GM21528 (cell line): Measurements from ENCODE around the gene ODAM.
"Not testable (repeated sequence)": the region's sequence is repeated elsewhere in the genome, so short reads cannot be mapped to it uniquely, and the experiment has no call there.

Experiments used
- ATAC-seq: cut with Tn5 transposase; IDR thresholded peaks from one replicate; pipeline ENCODE4 v1.9.1; 2021; ENCODE audit warnings: mild to moderate bottlenecking, moderate library complexity; ENCODE audit not compliant: unreplicated experiment, low FRiP score

ODAM gene, protein sequence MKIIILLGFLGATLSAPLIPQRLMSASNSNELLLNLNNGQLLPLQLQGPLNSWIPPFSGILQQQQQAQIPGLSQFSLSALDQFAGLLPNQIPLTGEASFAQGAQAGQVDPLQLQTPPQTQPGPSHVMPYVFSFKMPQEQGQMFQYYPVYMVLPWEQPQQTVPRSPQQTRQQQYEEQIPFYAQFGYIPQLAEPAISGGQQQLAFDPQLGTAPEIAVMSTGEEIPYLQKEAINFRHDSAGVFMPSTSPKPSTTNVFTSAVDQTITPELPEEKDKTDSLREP

DNA sequence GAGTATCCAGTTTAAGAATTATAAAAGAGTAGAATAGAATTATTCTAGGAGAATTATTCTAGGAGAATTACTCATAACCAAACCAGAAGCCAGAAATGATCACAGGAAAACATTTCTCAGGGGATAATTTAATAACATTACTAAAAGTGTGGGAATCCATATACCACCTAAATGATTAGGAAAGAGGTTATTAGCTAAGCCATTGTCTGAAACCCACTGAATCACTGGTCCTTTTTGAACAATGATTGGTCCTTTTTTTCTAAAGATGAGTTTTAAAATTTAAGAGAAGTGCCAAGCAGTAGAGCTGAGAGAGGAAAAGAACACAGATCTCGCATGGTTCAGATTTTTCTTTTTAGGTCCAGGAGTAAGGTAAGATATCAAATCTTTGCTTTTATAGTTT lies at the start of gene ODAM:
Gene ODAM, plus strand, starts transcription at position 301 of the 400 bp plus-strand sequence. CDS start 819 bp downstream, outside the sequence.
- no peak for ATAC-seq

DNA sequence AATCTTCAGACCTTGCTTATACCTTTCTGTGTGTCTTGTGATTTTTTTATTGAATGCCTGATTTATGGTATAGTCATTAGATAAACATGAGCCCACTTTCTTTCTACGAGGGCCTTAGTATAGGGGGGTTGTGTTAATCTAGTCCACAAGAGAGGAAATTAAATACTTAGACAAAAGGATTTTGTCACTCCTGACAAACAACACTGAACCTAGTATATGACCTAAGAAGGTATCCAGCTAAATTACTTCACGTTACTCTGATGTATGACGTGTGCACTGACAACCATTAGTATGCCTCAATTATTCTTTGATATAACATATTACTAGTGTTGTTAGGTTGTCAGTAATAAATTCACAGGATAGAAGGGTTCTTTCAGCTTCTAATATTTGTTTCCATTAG lies 44.3 kb upstream of the ODAM start:
- ATAC-seq = no peak

DNA sequence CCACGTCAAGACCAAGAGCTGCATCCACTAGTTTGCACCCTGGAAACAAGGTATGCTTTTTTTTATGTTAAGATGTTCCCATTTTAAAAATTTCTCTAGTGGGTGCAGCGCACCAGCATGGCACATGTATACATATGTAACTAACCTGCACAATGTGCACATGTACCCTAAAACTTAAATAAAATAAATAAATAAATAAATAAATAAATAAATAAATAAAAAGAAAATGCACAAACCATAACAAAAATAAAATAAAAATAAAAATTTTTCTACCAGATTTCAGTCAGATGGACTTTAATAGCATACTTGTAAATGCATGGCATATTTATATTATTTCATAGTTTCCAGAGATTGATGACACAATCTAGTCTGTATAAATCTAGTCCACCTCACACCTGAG lies 43.4 kb upstream of the ODAM start:
- no peak for ATAC-seq

DNA sequence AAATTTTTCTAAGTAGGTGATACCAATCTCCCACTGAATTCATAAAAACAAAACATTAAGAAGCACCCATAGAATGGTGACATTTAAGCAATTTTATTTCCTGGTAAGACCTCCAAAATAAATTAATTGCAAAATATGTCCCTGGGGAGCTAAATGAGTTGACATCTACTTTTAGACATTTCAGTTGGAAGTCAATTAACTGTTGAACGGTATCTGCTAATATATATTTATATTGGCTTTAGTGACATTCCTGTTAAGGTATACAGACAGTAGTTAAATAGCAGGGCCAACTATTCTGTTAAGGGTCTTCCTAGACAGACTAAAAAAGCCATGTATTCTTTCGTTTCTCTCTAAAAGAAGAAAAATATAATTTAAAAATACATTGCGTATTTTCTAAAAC lies 41.6 kb upstream of the ODAM start, which contains the start of gene PRR27:
Gene PRR27, plus strand, starts transcription at position 301 of the 400 bp plus-strand sequence. CDS start 139 bp downstream, outside the sequence.
- no peak for ATAC-seq

DNA sequence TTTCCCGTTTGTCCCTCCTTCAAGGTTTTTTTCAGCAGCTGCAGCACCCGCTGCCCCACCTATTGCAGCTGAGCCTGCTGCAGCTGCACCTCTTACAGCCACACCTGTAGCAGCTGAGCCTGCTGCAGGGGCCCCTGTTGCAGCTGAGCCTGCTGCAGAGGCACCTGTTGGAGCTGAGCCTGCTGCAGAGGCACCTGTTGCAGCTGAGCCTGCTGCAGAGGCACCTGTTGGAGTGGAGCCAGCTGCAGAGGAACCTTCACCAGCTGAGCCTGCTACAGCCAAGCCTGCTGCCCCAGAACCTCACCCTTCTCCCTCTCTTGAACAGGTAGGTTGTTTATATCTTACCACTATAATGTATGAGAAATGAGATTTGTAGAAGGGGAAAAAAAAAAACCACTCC lies 36.9 kb upstream of the ODAM start:
- no peak for ATAC-seq

DNA sequence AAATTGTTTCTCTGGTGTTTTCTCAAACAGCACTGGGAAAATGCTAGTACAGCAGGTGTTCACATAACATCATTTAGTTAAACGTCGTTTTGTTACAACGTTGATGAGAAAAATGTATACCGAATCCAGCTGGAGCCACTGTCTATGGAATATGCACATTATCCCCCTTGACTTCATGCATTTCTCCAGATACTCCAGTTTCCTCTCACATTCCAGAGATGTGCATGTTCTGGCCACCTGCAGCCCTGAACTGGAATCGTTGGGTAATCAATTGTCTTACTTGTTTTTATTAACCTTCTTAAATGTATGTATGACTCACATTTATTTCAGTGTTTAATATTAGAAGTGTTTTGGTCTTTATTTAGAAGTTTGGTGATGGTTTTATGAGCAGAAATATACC lies 18.4 kb upstream of the ODAM start:
- ATAC-seq = no peak

DNA sequence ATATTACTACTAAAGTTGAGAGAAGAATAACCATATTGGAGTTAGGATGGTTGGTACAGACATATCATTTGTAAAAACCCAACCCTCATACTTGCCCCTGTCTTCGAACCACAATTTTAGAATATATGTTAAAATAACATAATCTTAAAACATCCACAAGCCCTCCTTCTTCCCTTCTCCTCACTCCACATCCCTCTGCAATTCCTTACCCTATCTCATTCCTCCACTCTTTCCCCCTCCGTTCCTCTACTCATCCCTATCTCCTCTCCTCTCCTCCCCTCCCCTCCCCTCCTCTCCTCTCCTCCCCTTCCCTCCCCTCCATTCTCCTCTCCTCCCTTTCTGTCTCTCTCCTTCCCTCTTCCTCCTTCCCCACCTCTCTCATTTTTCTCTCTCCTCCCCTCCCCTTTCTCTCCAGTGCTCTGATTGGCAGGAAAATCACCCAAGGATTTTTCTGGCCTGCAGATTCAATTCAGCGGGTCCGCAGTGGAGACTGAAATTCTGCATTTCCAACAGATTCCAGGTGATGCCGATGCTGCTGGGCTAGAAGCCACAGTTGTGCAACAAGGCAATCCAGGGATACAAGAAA lies 17.4 kb upstream of the ODAM start:
- ATAC-seq = no peak

DNA sequence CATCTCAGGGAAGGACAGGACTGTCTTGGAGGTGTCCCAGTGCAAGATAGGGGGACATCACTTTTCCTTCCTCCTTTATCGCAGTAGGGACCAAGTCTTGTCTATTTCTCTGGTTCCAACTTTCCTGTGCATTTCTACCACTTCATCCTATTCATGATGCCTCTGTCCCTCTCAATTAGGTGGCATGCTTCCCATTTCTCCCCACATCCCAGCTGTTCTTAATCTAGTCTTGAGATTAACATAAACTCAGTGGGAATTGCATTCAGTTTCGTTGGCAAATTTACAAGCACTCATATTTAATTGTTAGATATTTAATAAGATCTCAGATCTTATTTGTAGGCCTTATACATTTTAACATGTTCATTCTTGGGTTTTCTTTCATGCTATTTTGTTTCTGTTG lies 15.7 kb upstream of the ODAM start:
- no peak for ATAC-seq

DNA sequence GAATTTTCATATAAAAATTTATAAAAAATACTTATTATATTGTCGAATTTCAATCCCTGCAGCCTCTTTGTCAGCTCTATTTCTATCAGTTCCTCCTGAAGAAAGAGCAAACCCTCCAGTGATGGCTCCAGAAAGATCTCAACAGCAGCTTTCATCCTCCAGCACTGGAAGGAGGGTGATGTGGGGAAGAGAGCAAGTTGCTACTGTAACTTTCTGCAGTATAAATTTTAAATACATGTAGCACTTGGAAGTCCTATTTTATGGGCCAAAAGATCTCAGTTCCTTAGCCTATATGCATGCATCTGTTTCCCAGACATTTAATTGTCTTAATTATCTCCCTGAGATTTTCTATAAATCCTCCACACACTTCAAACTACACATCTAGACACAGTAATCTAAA lies 13.7 kb upstream of the ODAM start:
- ATAC-seq = no peak

DNA sequence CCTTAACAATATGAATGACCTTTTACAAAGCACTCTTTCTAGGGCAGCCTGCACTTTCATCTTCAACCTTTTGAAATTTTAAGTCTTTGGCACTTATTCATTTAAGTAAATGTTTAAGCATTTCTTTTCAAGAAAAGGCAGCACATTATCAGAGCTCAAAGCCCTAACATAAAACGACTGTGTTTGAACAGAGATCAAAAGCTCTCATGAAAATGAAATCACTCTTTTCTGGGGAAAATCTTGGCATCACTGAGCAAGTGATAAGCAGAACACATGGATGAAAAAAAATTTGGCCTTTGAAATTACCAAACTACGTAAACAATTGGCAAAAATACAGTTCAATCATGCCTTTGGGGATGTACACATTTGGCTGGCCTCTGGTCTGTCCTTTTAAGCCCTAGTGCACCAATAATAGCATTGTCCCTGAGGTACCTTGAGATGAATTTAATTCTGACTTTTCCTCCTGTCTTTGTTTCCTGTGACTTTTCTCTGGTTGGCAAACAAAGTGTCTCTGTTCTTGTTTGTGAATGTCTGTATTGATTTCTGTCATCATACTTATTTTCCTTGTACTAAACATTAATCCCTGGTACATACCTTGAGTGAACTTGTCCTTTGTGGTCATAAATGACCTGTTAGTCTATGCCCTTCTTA lies 12.9 kb upstream of the ODAM start:
- ATAC-seq = no peak

DNA sequence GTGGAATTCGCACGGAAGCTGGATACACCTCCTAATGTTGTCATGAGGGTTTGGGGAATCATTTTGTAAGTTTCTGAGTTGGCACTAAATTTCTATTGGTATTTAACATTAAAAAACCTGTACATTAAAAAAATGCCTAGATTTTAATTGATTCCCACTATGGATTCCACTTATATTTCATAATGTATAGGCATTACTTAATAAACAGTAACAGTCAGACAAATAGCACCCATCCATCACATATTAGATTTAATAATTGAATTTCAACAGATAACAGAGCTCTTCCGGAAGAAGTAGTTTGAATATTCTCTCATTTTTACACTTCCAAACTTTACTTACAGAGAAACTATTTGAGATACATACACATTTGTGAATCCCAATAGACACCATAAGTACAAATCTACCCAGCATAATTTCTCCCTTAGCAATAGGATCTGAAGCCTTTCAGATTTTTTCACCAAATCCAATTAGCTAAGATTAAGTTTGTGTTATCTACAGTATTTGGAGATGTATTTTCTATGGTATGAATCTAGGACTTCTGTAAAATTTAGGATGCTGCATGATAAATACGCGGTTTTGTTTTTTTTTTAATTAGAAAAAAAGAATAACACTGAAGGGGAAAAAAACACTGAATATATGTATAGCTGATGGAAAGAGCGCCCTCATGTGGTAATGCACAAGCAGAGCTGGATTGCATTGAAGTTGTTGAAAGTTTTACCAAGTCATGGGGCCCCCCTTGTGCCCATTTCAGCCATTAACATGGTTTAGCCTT lies 12.2 kb upstream of the ODAM start:
- ATAC-seq = peak; percentile 86

DNA sequence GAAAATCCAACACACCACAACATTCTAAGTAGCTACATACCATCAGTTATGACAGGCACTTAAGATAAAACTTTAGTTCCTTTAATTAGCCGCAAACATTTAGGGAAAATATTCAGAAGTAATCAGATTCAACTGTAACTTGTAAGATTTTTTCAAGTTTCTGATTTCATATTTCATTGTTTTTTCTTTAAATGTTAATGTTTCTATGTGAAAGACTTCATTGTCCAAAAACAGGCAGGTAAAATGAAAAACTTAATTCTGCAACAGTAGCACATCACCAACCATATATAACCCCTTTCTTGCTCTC lies 11.6 kb upstream of the ODAM start:
- ATAC-seq = no peak

DNA sequence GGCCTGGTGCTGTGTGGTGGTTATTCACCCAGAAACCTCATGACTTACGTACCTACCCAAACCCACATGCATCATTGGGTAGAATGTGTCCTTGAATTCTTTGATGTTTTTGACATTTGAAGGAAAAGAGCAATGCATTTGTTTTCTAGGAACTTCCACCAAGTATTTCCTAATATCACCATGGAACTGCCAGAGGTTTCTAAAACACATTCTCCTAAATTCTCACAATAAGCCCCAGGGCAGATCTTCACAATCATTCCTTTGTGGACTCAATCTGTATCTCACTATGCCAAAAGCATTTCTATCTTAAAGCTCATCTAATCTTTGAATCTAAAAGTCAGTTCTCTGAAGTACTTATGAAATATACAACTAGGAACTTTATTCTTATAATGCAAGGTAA lies 8.3 kb upstream of the ODAM start:
- ATAC-seq = no peak

DNA sequence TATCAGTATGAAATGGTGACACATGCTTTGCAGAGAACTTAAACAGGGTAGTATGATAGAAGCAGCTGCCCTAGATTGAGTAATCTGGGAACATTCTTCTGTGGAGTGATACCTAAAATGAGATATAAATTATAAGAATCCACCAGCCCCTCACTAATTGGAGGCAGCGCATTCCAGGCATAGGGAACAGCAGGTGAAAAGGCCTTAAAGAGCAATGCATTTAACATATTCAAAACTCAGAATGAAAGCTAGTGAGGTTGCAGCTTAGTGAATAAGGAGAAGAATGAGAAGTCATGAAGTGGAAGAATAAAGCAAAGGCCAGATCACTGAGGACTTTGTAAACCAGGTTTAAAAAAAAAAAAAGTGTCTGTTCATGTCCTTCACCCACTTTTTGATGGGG lies 4.9 kb upstream of the ODAM start:
- no peak for ATAC-seq

DNA sequence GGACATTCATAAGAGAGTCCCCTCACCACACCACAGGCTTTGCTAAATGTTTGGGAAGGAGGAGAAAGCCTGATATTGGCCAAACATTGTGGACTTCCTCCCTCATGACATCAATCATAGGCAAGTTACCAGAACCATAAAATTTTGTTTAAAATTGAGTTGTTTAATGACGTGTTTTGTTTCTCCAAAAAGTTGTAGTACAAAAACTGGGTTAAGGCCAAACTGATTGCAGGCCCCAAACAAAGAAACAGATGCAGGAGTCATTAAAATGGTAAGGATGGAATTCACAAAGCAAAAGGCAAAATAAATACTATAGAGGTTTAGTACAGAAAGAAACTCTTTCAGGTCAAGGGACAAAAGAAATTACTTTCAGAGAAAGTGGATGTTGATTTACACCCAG lies 3.9 kb upstream of the ODAM start:
- no peak for ATAC-seq

DNA sequence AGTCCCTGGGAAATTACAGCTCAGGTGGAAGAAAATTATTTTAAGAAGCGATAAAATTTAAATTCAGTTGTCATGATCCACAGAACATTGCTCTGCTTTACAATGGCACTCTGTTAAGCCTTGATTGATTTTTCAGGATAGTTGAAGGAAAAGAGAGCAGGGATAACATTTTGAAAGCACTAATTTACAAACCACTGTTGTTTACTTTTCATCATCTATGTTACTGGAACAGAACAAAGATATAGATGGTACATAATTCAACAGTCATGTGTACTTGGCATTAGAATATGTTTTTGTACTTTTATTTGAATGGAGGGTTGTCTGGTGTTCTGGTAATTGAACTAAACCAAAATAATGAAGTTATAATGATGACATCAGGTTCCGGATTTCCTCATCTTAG lies 2.6 kb upstream of the ODAM start:
- ATAC-seq = no peak

DNA sequence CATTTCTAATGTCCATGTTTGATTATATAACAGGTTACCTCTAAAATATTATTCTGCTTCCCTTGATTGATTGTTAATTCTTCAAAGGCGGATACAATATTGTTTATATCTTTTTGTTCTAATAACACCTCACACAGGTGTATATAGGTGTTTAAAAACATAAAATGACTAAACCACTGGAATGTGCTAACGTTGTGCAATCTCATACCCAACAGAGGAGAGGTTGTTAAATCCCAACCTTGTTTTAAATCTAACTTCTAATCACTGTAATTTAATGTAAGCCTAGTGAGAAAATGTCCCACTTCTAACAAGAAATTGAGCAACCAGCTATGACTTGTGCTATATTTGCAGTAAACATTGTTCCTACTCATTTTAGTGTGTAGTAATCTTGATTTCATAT lies 1.3 kb downstream of the ODAM start:
- ATAC-seq = no peak

DNA sequence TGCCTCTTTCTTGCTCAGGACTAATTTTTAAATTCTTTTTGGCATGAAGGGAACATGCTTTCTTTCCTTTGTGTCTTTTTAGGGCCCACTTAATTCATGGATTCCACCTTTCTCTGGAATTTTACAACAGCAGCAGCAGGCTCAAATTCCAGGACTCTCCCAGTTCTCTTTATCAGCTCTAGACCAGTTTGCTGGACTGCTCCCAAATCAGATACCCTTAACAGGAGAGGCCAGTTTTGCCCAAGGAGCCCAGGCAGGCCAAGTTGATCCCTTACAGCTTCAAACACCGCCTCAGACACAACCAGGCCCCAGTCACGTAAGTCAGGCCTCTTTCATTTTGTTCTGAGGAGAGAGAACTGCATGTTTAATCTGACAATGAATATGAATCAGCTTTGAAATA lies 2.3 kb downstream of the ODAM start:
- ATAC-seq = no peak

DNA sequence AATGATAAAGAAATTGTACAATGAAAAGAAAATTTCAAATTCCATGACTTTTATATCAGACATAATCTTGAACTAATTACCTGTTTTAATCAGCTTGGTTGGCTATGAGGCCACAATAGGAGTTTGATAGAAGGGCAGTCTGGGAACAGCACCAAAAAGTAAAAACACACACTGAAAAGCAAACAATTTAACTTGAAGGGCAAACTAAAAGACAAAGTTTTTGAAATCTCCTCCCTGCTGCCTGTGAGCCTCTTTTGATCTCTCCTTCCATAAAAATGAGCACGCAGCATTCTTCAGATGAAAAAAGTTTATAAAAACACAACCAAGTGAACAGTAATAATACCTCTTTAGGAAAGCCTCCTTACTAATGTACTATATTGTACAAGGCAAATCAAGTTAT lies 8.1 kb downstream of the ODAM start:
- no peak for ATAC-seq

DNA sequence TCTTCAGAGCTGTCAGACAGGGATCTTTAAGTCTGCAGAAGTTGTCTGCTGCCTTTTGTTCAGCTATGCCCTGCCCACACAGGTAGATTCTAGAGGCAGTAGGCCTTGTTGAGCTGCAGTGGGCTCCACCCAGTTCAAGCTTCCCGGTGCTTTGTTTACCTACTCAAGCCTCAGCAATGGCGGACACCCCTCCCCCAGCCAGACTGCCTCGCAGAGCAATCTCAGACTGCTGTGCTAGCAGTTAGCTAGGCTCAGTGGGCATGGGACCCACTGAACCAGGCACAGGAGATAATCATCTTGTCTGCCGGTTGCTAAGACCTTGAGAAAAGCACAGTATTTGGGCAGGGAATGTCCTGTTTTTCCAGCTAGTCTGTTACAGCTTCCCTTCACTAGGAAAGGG lies 17.2 kb downstream of the ODAM start:
- ATAC-seq = not testable (repeated sequence)

DNA sequence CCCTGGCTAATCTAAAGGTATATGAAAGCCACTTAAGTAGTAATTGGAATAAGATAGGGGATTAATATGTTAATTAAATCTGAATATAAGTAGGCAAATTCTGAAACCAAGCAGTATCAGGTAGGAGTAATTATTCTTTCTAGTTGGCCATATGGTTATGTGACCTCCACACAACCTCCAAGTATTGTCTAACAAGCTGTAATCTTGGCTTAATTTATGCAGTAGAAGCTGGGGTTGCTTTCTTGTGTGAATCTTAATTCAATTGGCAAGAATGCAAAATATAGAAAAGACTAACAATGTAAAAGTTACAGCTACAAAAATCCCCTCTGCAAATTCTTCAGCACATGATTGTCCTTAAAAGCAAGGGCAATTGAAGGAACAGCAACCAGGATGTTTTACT lies 20.6 kb downstream of the ODAM start:
- ATAC-seq = not testable (repeated sequence)
